OCI-LY7 (cell line): ENCODE measurements around the gene SV2C. TPM values are rescaled to one million over a fixed set of nuclear protein-coding genes. Genes with fewer than 3 reads are reported as not detected.

Source experiments
- BruUV-seq: library from RNA; stranded (reverse); fragments of 400-500 nt; replicated peaks from 2 replicates; lab custom pipeline; 2021; lab: Mats Ljungman, UMichigan
- CTCF ChIA-PET: fragments of 300-600 bp; sonication (Branson Sonifier 250); formaldehyde crosslinking; loops from one replicate; lab custom pipeline; 2022; ENCODE audit warnings: antibody characterized with exemption; ENCODE audit not compliant: unreplicated experiment; lab: Charles Lee
- POLR2A ChIA-PET: fragments of 300-600 bp; sonication (Branson Sonifier 250); formaldehyde crosslinking; loops from one replicate; lab custom pipeline; 2022; ENCODE audit warnings: antibody characterized with exemption; lab: Charles Lee
- DNase-seq: peaks from one replicate; pipeline ENCODE4 v3.0.0-alpha.2; 2015; ENCODE audit warnings: low spot score
- H2AFZ ChIP-seq: fragments of 200-600 bp; sonication (generic), shearing (Covaris generic); 2 replicates; pipeline ENCODE4 v1.6.1; 2014; ENCODE audit warnings: mild to moderate bottlenecking, antibody characterized with exemption, low read length, moderate library complexity
- H3K27ac ChIP-seq: fragments of 200-600 bp; sonication (generic); 2 replicates; pipeline ENCODE4 v1.5.1; 2014; ENCODE audit warnings: mixed run types, low read depth, mild to moderate bottlenecking, moderate library complexity, low read length, inconsistent platforms; ENCODE audit not compliant: poor library complexity, severe bottlenecking
- H3K36me3 ChIP-seq: fragments of 200-600 bp; sonication (generic); 2 replicates; pipeline ENCODE4 v1.6.1; 2014; ENCODE audit warnings: mild to moderate bottlenecking, antibody characterized with exemption, low read length, moderate library complexity, mixed read lengths; ENCODE audit not compliant: insufficient read depth
- H3K4me1 ChIP-seq: fragments of 200-600 bp; sonication (generic); 2 replicates; pipeline ENCODE4 v1.5.1; 2014; ENCODE audit warnings: mild to moderate bottlenecking, low read length; ENCODE audit not compliant: insufficient read depth, poor library complexity, severe bottlenecking
- H3K4me2 ChIP-seq: fragments of 200-600 bp; sonication (generic); 2 replicates; pipeline ENCODE4 v1.6.1; 2014; ENCODE audit warnings: mild to moderate bottlenecking, low read length
- H3K4me3 ChIP-seq: fragments of 200-600 bp; sonication (generic); 2 replicates; pipeline ENCODE4 v1.5.1; 2014; ENCODE audit warnings: mild to moderate bottlenecking, low read depth, low read length; ENCODE audit not compliant: poor library complexity, severe bottlenecking
- H3K79me2 ChIP-seq: fragments of 200-600 bp; sonication (generic); 2 replicates; pipeline ENCODE4 v1.6.1; 2016; ENCODE audit warnings: low read depth, mild to moderate bottlenecking, low read length, moderate library complexity, mixed read lengths; ENCODE audit not compliant: insufficient read depth
- H3K9me2 ChIP-seq: fragments of 200-600 bp; sonication (generic); 2 replicates; pipeline ENCODE4 v1.6.1; 2016; ENCODE audit warnings: mild to moderate bottlenecking, low read length, mixed read lengths; ENCODE audit not compliant: insufficient read depth
- H3K9me3 ChIP-seq: fragments of 200-600 bp; sonication (generic); 2 replicates; pipeline ENCODE4 v1.6.1; 2014; ENCODE audit warnings: mild to moderate bottlenecking, mixed run types, low read length, mixed read lengths
- H4K20me1 ChIP-seq: fragments of 200-600 bp; sonication (generic); 2 replicates; pipeline ENCODE4 v1.6.1; 2014; ENCODE audit warnings: mild to moderate bottlenecking, antibody characterized with exemption, low read length, moderate library complexity, mixed read lengths; ENCODE audit not compliant: insufficient read depth
- CTCF ChIP-seq: fragments of 200-600 bp; sonication (generic); conservative IDR thresholded peaks from 2 replicates; pipeline ENCODE4 v1.5.1; 2014; ENCODE audit warnings: mild to moderate bottlenecking, antibody characterized with exemption, low read length, moderate library complexity, mixed read lengths
- EZH2phosphoT487 ChIP-seq: fragments of 200-600 bp; sonication (generic); IDR thresholded peaks from 2 replicates; pipeline ENCODE4 v1.6.1; 2018; ENCODE audit warnings: low read depth, borderline replicate concordance, mild to moderate bottlenecking, mixed run types, antibody characterized with exemption, low read length, moderate library complexity, mixed read lengths
- intact Hi-C: fragments of 100-400 bp; cut with micrococcal nuclease; formaldehyde crosslinking; loops from one replicate; pipeline ENCODE4 v1.10.0; 2022; ENCODE audit not compliant: unreplicated experiment
- total RNA-seq, 2 experiments: library from RNA; depleted of rRNA in 1 of 2; stranded (reverse); fragments of >200 nt in 1 of 2; shearing (Covaris generic) in 1 of 2; gene quantifications; 2 replicates each; pipeline ENCODE4 v1.2.3, GENCODE V29; 2014 to 2022

SV2C gene
- total RNA-seq, 2 experiments from 2014 or later: not detected

GRCh38 chr5:76166886-76167576 lies 83.8 kb downstream of the SV2C start:
- no peaks in the 10 kb centered on the region for H3K36me3 ChIP-seq
- intact Hi-C loops: no loop called here
- POLR2A ChIA-PET: interaction anchor here (0.5 to 1.6 kb wide), 6 partner anchors 9 to 1350 kb away, joined by 3 to 9 read pairs (median 3); no protein-coding TSS in a partner anchor
- no peak for DNase-seq
- no TSS peak for BruUV-seq
- no peak for TF ChIP-seq CTCF
- no peak for TF ChIP-seq EZH2phosphoT487
- no peaks in the 10 kb centered on the region for H4K20me1 ChIP-seq
- no peak overlapping the region for H3K4me2 ChIP-seq
- no peaks in the 10 kb centered on the region for H3K79me2 ChIP-seq
- no peak overlapping the region for H3K27ac ChIP-seq
- H2AFZ ChIP-seq: no peak overlapping the region
- H3K4me1 ChIP-seq: no peaks in the 10 kb centered on the region
- H3K9me2 ChIP-seq: no peaks in the 10 kb centered on the region
- CTCF ChIA-PET: interaction anchor here (1.3 kb wide), 1 partner anchor 20 kb away, joined by 6 read pairs; no protein-coding TSS in a partner anchor
- no peaks in the 10 kb centered on the region for H3K9me3 ChIP-seq
- no peak overlapping the region for H3K4me3 ChIP-seq

GRCh38 chr5:76169146-76169905 lies 86.1 kb downstream of the SV2C start:
- TF ChIP-seq CTCF (no peak), EZH2phosphoT487 (no peak)
- no peak overlapping the region for H3K4me2 ChIP-seq
- POLR2A ChIA-PET: no interaction called here

More at GRCh38 chr5:76169146-76169905, 86.1 kb downstream of the SV2C start:
- H2AFZ ChIP-seq: no peak overlapping the region
- H4K20me1 ChIP-seq: no peaks in the 10 kb centered on the region
- H3K9me3 ChIP-seq: no peaks in the 10 kb centered on the region
- CTCF ChIA-PET: no interaction called here
- BruUV-seq: no TSS peak
- H3K27ac ChIP-seq: no peak overlapping the region
- intact Hi-C loops: no loop called here
- no peaks in the 10 kb centered on the region for H3K4me1 ChIP-seq
- no peak overlapping the region for H3K4me3 ChIP-seq
- no peaks in the 10 kb centered on the region for H3K79me2 ChIP-seq
- DNase-seq: no peak
- H3K9me2 ChIP-seq: no peaks in the 10 kb centered on the region
- H3K36me3 ChIP-seq: no peaks in the 10 kb centered on the region
